Stimulated activated CD4-positive, alpha-beta T cell treated with anti-CD3 and anti-CD28 coated beads, Interleukin-15, amount 100 ng/mL, for 24 hours (primary cell): Measurements from ENCODE around the gene FZR1.
"Not testable (repeated sequence)": the region's sequence is repeated elsewhere in the genome, so short reads cannot be mapped to it uniquely, and the experiment has no call there.

Experiments used
- DNase-seq: peaks from one replicate; pipeline ENCODE4 v3.0.0-alpha.2; 2020

FZR1 gene

GRCh38 chr19:3549816-3550215 is 43.7 kb downstream of the FZR1 start:
- no peak for DNase-seq

GRCh38 chr19:3550947-3551791 is 45.1 kb downstream of the FZR1 start:
- DNase-seq, result no peak

DNA sequence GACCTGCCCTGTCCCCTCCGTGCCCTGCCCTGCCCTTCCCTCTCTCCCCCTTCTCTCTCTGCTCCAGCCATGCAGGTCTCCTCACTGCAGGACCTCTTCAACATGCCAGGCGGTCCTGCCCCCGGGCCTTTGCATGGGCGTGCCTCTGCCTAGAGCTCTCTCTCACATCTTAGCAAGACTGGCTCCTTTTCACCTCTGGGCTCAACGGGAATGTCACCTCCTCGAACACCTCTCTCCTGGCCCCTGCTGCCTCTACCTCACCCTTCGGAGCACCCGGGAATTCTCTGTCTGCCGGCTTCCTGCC is 45.6 kb downstream of the FZR1 start:
- DNase-seq, result no peak

DNA sequence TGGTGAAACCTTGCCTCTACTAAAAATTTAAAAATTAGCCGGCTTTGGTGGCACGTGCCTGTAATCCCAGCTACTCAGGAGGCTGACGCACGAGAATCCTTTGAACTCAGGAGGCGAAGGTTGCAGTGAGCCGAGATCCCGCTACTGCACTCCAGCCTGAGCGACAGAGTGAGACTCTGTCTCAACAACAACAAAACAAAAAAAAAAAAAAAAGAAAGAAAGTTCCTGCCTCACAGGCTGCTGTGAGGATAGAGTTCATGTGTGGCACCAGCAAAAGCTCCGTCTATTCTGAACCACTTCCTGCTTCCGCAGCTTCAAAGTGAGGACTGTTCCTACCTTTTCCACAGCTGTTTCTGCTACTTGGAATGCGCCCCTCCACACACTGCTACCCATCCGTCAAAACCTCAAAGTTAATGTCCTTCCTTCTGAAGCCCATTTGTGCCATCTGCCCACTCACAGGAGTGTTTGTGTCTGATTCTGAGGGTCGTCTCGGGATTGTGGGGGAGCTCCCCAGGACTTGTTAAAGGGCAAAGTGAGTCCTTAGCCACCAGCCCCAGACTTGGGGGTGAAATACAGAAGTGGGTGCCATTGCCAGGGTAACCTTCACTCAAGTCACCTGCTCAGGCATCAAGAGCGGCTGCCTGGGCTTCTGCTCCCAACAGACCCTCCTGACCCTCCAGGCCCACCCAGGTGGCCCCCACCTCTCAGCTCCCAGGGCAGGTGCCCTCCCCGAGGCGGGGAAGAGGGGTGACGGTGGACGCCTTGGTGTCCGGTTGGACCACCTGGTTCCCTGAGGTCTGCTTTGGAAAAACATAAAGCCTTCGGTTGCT is 48.4 kb downstream of the FZR1 start:
- DNase-seq, result no peak

GRCh38 chr19:3555653-3556422 is 49.7 kb downstream of the FZR1 start:
- DNase-seq, result no peak

- DNase-seq, result no peak
Observed at GRCh38 chr19:3556423-3556977, 50.4 kb downstream of the FZR1 start.

GRCh38 chr19:3556978-3557460 is 50.9 kb downstream of the FZR1 start:
- peak; percentile 77 for DNase-seq

DNA sequence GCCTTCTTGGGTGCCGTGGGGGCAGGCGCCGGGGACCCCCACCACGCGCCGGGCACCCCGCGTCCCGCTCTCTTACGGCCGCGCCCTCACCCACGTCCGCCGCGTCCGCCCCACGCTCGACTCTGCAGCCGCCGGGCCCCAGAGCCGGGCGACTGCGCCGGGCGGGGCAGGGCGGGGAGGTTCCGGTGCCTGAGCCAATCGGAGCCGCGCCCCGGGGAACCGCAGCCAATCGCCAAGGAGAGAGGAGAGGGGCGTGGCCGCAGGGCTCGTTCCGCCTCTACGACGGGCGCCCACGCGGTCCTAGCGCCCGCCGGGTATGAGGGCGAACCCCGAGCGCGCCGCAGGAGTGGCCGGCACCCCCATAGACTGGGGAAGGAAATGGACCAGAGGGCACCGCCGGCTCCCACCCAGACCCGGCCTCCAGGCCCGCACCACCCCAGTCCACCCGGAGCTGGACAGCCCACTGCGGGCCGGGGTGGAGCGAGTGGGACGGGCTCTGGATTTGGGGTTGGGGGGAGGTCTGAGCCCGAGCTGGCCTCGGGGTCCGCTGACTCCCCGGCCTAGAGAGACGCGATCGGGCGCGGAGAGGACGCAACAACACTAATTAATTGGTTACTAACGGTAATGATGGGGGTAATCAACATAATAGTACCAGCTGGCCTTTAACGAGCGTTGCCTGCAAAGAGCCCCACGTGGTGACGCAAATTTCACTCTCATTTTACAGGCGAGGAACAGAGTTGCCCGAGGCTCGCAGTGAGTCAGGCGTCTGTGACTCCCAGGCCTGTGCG is 51.5 kb downstream of the FZR1 start, which contains the start of gene MFSD12:
Gene MFSD12 (minus strand): TSS at position 126 of the 788 bp plus-strand sequence. CDS start 183 bp downstream, outside the sequence.
- peak; percentile 98 for DNase-seq

GRCh38 chr19:3563709-3564524 is 57.8 kb downstream of the FZR1 start:
- no peak for DNase-seq

DNA sequence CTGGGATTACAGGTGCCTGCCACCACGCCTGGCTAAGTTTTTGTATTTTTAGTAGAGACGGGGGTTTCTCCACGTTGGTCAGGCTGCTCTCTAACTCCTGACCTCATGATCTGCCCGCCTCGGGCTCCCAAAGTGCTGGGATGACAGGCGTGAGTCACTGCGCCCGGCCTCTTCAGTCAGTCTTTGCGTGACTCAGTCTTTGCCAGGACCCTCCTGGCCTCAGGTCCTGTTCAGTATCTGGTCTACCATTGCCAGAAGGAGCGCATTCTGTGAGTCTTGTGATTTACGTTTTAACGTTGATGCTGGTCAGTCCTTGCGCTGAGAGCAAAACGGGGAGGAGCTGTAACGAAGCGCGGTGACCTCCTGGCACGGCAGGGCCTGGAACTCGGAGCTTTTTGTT is 59.0 kb downstream of the FZR1 start:
- DNase-seq, result no peak

- DNase-seq, result not testable (repeated sequence)
Observed at GRCh38 chr19:3570042-3570441, 63.9 kb downstream of the FZR1 start.

DNA sequence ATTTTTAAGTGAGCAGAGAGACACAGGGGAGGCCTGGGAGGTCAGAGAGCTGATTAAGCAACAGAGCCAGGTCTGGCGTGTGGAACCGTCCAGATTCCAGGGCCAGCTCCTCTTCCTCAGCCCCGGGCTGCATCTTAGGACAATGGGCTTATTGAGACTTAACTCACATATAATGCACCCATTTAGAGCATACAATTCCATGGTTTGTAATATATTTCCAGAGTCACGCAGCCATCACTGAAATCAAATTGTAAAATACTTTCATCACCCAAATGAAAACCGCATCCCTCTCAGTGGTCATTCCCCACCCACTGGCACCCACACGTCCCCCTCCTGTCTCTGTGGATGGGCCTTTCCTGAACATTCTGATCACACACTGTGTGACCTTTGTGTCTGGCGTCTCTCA is 64.5 kb downstream of the FZR1 start:
- DNase-seq, result no peak

DNA sequence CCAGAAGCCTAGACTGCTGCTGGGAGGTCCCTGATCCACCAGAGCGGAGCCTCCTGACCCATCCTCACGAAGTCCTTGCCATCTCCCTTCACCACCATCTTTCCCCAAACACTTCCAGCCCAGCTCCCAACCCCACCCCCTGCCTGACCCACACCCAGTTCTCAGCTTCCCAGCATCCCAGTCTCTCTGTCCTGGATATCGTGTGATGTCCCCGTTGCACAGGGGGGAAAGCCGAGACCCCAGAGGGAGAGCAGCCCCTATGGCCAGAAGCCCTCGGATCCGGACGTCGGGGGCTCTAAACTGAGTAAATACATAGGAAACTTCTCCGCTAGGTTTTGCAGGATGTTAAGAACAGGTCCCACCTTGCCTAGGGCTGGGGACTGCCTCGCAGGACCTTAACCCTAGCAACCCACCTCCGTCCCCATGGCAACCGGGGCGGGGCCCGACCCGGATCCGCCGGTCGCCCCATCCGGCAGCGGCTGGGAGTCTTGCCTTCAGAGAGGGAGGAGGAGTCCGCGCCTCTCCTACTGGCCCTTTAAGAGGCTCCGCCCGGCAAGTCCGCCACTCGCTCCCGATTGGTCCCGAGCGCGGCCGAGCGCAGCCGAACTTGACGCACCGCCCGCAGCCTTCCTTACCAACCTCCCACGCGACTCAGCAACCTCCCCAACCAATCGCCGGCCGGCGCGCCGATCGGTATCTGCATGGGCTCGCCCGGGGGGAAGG is 66.2 kb downstream of the FZR1 start:
- peak; percentile 99 for DNase-seq

DNA sequence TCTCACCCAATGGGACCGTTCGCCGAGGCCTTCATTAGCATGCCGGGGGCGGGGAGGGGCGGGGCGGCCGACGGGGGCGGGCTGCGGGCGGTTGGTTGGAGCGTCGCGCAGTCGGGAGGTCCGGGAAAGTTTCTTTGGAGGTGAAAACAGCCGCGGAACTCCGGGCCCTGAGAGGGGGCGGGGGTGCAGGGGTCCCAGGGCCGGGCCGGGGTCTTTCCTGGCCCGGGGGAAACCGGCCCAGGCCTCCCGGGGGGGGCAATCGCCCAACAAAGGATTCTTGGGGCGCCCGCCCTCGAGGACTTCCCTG is 66.7 kb downstream of the FZR1 start, which contains the start of gene HMG20B:
Gene HMG20B (plus strand): TSS at position 90 of the 307 bp plus-strand sequence. CDS start 366 bp downstream, outside the sequence.
- DNase-seq, result no peak

DNA sequence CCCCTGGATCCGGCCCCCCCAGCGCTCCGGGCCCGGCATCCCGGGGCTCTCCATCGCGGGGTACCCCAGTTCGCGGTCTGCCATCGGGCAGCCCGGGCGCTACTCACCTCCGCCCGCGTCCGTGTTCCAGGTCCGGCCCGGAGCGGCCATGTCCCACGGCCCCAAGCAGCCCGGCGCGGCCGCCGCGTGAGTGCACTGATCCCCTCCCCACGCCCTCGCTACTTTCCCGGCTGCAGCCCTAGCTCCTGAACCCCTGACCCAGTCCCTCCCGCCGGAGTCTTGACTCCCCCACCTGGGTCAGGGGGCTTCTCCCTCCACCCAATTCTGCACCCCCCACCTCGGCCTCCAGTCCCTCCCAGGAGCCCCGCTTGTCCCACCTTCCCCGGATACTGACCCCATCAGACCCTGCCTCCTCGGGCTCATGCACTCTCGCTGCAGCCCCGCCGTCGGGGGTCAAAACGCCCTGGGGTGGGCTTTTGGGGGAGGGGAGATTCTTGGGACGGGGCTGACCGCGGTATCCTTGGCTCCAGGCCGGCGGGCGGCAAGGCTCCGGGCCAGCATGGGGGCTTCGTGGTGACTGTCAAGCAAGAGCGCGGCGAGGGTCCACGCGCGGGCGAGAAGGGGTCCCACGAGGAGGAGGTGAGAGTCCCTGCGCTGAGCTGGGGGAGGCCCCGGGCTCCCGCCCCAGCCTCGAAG is 67.2 kb downstream of the FZR1 start:
- DNase-seq, result peak; percentile 49

DNA sequence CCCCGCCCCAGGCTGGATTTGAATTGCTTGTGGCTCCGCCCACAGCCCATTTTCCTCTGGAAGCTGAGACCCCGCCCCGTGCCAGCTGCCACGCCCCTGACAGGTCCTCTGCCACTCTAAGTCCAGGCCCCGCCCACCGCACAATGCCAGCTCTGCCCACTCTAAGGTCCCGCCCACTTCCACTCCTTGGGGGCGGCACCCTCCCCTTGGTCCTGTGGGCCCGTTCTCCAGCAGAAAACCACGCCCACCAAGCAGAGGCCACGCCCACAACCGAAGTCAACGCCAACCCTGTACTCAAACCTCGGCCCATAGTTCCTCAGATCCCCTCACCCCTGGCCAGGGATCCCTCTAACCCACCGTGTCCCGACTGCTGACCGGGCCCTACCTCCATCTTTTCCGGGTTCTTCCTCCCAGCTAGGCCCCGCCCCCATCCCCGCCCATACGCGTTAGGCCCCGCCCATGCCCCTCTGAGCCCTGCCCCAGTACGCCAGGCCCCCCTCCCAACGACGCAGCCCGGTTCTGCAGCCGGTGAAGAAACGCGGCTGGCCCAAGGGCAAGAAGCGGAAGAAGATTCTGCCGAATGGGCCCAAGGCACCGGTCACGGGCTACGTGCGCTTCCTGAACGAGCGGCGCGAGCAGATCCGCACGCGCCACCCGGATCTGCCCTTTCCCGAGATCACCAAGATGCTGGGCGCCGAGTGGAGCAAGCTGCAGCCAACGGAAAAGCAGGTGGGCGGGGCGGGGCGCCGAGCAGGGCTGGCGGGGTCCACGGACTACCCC is 67.9 kb downstream of the FZR1 start:
- peak; percentile 96 for DNase-seq

DNA sequence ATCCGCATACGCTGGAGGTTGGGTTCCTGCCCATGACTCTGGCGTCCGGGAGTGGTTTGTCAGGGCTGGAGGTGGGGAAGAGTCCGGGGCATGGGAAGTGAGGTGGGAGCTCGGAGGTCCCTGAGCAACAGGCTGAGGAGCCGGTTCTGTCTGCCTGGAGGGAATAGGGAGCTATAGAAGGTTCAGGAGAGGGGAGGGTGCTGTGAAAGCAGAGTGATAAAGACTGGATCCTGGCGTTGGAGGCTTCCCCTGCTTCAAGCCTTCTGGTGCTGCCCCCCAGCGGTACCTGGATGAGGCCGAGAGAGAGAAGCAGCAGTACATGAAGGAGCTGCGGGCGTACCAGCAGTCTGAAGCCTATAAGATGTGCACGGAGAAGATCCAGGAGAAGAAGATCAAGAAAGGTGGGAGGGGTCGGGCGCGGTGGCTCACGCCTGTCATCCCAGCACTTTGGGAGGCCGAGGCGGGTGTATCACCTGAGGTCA is 69.2 kb downstream of the FZR1 start:
- peak; percentile 31 for DNase-seq

DNA sequence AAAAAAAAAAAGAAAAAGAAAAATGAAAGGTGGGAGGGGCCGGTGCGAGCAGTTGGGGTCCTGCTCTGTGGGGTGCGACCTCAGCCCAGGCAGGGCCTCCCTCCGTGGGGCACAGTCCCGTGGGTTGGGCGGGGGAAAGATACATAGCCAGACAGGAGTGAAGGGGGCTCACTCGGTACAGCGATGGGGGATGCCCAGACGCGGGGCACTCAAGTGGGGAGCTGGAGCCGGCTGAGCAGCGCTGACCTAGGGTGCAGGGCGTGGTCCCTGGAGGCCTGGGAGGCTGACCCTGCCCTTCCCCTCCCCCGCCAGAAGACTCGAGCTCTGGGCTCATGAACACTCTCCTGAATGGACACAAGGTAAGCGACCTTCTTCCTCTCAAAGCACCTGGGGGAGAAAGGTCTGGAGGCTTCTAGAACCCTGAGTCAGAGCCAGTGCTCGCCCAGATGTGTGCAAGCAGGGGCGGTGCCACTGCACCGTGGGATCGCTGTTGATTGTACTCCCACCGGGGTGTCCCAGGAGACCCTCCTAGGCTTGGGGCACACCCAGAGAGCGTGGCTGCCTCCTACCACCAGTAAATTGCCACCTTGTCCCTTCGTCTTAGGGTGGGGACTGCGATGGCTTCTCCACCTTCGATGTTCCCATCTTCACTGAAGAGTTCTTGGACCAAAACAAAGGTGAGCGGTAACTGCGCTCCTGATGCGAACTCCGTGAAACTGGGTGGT is 70.0 kb downstream of the FZR1 start:
- no peak for DNase-seq
